ENCODE results near the gene CASP4. TPM values are rescaled to one million over a fixed set of nuclear protein-coding genes. Genes with fewer than 3 reads are reported as not detected.
A peak's percentile ranks its signal among the peaks of the same experiment; 100 is the strongest.

CASP4 gene
- total and polyA plus RNA-seq, 10 donors = 98.1 to 309 (median 132) TPM

DNA sequence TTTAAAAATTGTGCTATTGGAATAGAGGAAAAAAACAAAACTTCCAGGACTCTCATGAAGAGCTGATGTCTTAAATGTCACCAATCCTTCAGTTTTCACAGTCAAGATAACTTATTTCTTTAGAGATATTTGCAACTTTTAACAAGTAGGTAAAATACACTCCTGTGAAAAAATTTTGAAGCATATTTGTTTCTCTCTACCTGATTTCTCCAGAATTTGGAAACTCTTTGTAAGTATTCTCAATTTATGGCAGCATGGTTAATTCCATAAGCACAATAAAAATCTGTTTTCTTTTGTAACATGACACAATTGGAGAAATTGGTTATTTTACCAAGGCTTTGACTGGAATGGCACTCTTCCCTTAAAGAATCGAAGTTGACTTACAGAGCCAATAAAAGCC lies 4.1 kb downstream of the CASP4 start:
- no peak overlapping the region for H3K4me3 ChIP-seq
- no peaks in the 10 kb centered on the region for H3K27me3 ChIP-seq (replicated peaks in 1 of 7)
- H3K4me1 ChIP-seq = peaks cover 23 to 90% (median 69%) of the 10 kb centered on the region in 6 donors
- no peak overlapping the region for H3K27ac ChIP-seq
- 98 to 100% (median 100%) methylated on average over 1 of the region's 1 CpG for WGBS, 5 donors
- peaks cover 3 to 49% (median 12%) of the 10 kb centered on the region in 6 donors for H3K36me3 ChIP-seq
- DNase-seq = no peak
- intact Hi-C loops (cut with DNase I; ENCODE audit: low total_unique reads) = no loop called here
- H3K9me3 ChIP-seq = peaks cover 0 to 17% (median 13%) of the 10 kb centered on the region in 8 donors
- no peak for TF ChIP-seq POLR2A (IDR thresholded peaks at IDR 0.05)
- TF ChIP-seq, protein P1, sequence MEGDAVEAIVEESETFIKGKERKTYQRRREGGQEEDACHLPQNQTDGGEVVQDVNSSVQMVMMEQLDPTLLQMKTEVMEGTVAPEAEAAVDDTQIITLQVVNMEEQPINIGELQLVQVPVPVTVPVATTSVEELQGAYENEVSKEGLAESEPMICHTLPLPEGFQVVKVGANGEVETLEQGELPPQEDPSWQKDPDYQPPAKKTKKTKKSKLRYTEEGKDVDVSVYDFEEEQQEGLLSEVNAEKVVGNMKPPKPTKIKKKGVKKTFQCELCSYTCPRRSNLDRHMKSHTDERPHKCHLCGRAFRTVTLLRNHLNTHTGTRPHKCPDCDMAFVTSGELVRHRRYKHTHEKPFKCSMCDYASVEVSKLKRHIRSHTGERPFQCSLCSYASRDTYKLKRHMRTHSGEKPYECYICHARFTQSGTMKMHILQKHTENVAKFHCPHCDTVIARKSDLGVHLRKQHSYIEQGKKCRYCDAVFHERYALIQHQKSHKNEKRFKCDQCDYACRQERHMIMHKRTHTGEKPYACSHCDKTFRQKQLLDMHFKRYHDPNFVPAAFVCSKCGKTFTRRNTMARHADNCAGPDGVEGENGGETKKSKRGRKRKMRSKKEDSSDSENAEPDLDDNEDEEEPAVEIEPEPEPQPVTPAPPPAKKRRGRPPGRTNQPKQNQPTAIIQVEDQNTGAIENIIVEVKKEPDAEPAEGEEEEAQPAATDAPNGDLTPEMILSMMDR (IDR thresholded peaks at IDR 0.05 in 8 of 11, conservative IDR thresholded peaks at IDR 0.05 in 3 of 11) = no peak

DNA sequence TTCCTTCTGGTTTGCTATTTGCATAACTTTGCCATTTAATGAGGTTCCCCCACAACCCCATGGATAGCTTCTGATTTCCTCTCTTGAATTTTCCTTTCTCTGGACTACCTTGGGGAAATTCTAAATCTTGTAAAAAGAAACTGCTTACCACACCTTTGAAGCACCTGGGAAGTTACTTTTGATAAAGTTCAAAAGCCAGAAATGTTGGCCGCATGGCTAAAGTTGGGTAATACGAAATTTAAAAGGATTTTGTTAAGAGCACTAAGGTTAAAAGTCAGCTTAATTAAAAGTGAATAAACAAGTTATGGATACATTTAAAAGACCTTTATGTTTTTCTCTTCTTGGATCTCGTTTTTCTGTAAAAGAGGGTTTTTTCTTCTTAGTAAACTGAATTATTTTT lies 5.5 kb downstream of the CASP4 start:
- Histone ChIP-seq H3K27me3 (replicated peaks in 1 of 7) (no peaks in the 10 kb centered on the region), H3K27ac (no peak overlapping the region), H3K4me3 (no peak overlapping the region), H3K4me1 (peaks cover 19 to 97% (median 75%) of the 10 kb centered on the region in 6 donors), H3K36me3 (peaks cover 3 to 49% (median 12%) of the 10 kb centered on the region in 6 donors), H3K9me3 (peaks cover 0 to 17% (median 13%) of the 10 kb centered on the region in 8 donors)
- no peak for DNase-seq
- WGBS, 5 donors = 85 to 92% (median 91%) methylated on average over 3 of the region's 3 CpGs
- TF ChIP-seq, protein P1 (IDR thresholded peaks at IDR 0.05 in 8 of 11, conservative IDR thresholded peaks at IDR 0.05 in 3 of 11) = no peak
- no peak for TF ChIP-seq POLR2AphosphoS5 (IDR thresholded peaks at IDR 0.05)
- TF ChIP-seq POLR2A (IDR thresholded peaks at IDR 0.05) = no peak
- intact Hi-C loops (cut with DNase I; ENCODE audit: low total_unique reads) = no loop called here

DNA sequence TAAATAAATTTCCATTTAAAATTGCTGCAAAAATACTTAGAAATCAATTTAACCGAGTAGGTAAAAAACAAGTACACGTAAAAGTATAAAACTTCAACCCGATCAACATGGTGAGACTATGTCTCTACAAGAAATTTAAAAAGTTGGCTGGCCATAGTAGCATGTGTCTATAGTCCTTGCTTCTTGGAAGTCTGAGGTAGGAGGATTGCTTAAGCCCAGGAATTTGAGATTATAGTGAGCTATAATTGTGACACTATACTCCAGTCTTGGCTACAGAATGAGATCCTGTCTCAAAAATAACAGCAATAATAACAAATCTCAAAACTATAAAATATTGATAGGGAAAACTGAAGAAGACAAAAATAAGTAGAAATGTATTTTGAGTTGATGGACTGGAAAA lies 11.1 kb downstream of the CASP4 start:
- peaks cover 3 to 88% (median 69%) of the 10 kb centered on the region in 6 donors for H3K4me1 ChIP-seq
- H3K27me3 ChIP-seq (replicated peaks in 1 of 7) = no peaks in the 10 kb centered on the region
- 78 to 99% (median 99%) methylated on average over 3 of the region's 3 CpGs for WGBS, 5 donors
- peak overlapping the region in 2 of 8 donors; percentile 42 to 54 for H3K27ac ChIP-seq
- TF ChIP-seq POLR2AphosphoS5 (IDR thresholded peaks at IDR 0.05) = no peak
- TF ChIP-seq, protein P1 (IDR thresholded peaks at IDR 0.05 in 8 of 11, conservative IDR thresholded peaks at IDR 0.05 in 3 of 11) = no peak
- no peak for TF ChIP-seq POLR2A (IDR thresholded peaks at IDR 0.05)
- H3K4me3 ChIP-seq = no peak overlapping the region
- intact Hi-C loops (cut with DNase I; ENCODE audit: low total_unique reads) = no loop called here
- DNase-seq = no peak
- H3K9me3 ChIP-seq = no peaks in the 10 kb centered on the region
- H3K36me3 ChIP-seq = peaks cover 3 to 49% (median 32%) of the 10 kb centered on the region in 6 donors

DNA sequence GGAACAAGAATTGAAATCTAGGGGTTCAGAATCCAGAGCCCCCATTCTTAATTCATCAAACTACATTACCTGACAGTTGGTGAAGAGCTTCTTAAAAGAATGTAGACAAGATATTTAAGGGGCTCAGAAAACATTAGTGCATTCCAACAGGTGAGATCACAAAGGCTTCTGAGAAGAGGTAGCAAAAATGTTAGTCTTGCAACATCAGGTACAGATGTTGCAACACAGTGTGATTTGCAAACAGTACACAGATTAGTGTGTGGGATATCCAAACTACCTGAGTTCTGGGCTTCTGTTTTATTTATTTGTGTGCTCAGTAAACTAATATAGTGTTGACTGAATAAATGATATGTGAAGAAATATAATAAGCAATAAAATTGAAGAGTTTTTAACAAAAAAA lies 11.8 kb downstream of the CASP4 start:
- Histone ChIP-seq H3K36me3 (peaks cover 0 to 49% (median 36%) of the 10 kb centered on the region in 6 donors), H3K27ac (peak overlapping the region in 2 of 8 donors; percentile 42 to 54), H3K4me3 (no peak overlapping the region), H3K4me1 (peaks cover 3 to 81% (median 65%) of the 10 kb centered on the region in 6 donors), H3K9me3 (no peaks in the 10 kb centered on the region), H3K27me3 (replicated peaks in 1 of 7) (no peaks in the 10 kb centered on the region)
- TF ChIP-seq, protein P1 (IDR thresholded peaks at IDR 0.05 in 8 of 11, conservative IDR thresholded peaks at IDR 0.05 in 3 of 11) = no peak
- no peak for TF ChIP-seq POLR2AphosphoS5 (IDR thresholded peaks at IDR 0.05)
- TF ChIP-seq POLR2A (IDR thresholded peaks at IDR 0.05) = no peak
- intact Hi-C loops (cut with DNase I; ENCODE audit: low total_unique reads) = no loop called here
- no peak for DNase-seq
